HEK293 (cell line): ENCODE data around the gene NTN4.

Experiments
- CTCF ChIA-PET: fragments of 350-600 bp; formaldehyde crosslinking; extraction: SDS; loops from one replicate; lab custom pipeline; 2021; ENCODE audit warnings: antibody characterized with exemption; lab: Yijun Ruan, JAX
- POLR2A ChIA-PET: fragments of 300-600 bp; formaldehyde crosslinking; extraction: SDS; loops from one replicate; lab custom pipeline; 2020; ENCODE audit warnings: antibody characterized with exemption, inconsistent platforms; lab: Yijun Ruan, JAX
- H3K27ac ChIP-seq: fragments of 200-500 bp; sonication (Bioruptor generic); 2 replicates; pipeline ENCODE4 v1.5.1; 2014; ENCODE audit warnings: low read depth, low read length, control low read depth, inconsistent platforms; ENCODE audit errors: extremely low read depth
- H3K36me3 ChIP-seq, 2 experiments: fragments of 200-500 bp in 1 of 2; sonication (Bioruptor generic) in 1 of 2; 1 replicate in 1 of 2; 2 replicates in 1 of 2; pipeline ENCODE4 v1.5.1; 2014 to 2017; ENCODE audit warnings: inconsistent platforms in 2 of 2, low read length in 2 of 2; ENCODE audit not compliant: control insufficient read depth in 2 of 2, insufficient read depth in 1 of 2
- H3K4me1 ChIP-seq: fragments of 200-500 bp; sonication (Bioruptor generic); 2 replicates; pipeline ENCODE4 v1.5.1; 2014; ENCODE audit warnings: mild to moderate bottlenecking, low read length, inconsistent platforms; ENCODE audit not compliant: control insufficient read depth, insufficient read depth
- H3K4me3 ChIP-seq: 2 replicates; pipeline ENCODE4 v1.5.1; 2011; ENCODE audit warnings: low read depth, mild to moderate bottlenecking, control low read depth, low read length, moderate library complexity
- H3K9me3 ChIP-seq: fragments of 200-500 bp; sonication (Bioruptor generic); 2 replicates; pipeline ENCODE4 v1.5.1; 2014; ENCODE audit warnings: low read depth, low read length, inconsistent platforms; ENCODE audit not compliant: control insufficient read depth, insufficient read depth
- HOXA7 ChIP-seq: sonication (generic); formaldehyde crosslinking; IDR thresholded peaks from 2 replicates; pipeline ENCODE4 v1.8.1; 2022; ENCODE audit warnings: missing genetic modification reagents, borderline replicate concordance
- HOXC10 ChIP-seq: sonication (generic); formaldehyde crosslinking; IDR thresholded peaks from 2 replicates; pipeline ENCODE4 v1.8.1; 2023; ENCODE audit warnings: mild to moderate bottlenecking, missing genetic modification reagents
- SALL2 ChIP-seq: fragments of 450-650 bp; formaldehyde crosslinking; IDR thresholded peaks from 2 replicates; pipeline ENCODE4 v1.5.0; 2017; ENCODE audit warnings: missing biosample characterization, mild to moderate bottlenecking, missing genetic modification characterization, borderline replicate concordance
- SCRT2 ChIP-seq: fragments of 450-650 bp; formaldehyde crosslinking; IDR thresholded peaks from 2 replicates; pipeline ENCODE4 v1.5.1; 2016; ENCODE audit warnings: missing biosample characterization, missing genetic modification characterization
- SP2 ChIP-seq: fragments of 450-650 bp; formaldehyde crosslinking; IDR thresholded peaks from 2 replicates; pipeline ENCODE4 v1.5.1; 2016; ENCODE audit warnings: missing biosample characterization, missing genetic modification characterization
- ZBTB44 ChIP-seq: fragments of 450-650 bp; IDR thresholded peaks from 2 replicates; pipeline ENCODE4 v1.5.1; 2018; ENCODE audit warnings: missing biosample characterization, mild to moderate bottlenecking, missing genetic modification characterization
- ZEB2 ChIP-seq: fragments of 450-650 bp; formaldehyde crosslinking; IDR thresholded peaks from 2 replicates; pipeline ENCODE4 v1.5.1; 2016; ENCODE audit warnings: missing biosample characterization, missing genetic modification characterization
- ZFHX2 ChIP-seq: fragments of 450-650 bp; formaldehyde crosslinking; conservative IDR thresholded peaks from 2 replicates; pipeline ENCODE4 v1.5.1; 2016; ENCODE audit warnings: missing biosample characterization, missing genetic modification characterization
- ZFP3 ChIP-seq: fragments of 450-650 bp; formaldehyde crosslinking; IDR thresholded peaks from 2 replicates; pipeline ENCODE4 v1.5.1; 2016; ENCODE audit warnings: low read depth, missing biosample characterization, missing genetic modification characterization
- ZNF169 ChIP-seq: fragments of 450-650 bp; formaldehyde crosslinking; IDR thresholded peaks from 2 replicates; pipeline ENCODE4 v1.5.1; 2016; ENCODE audit warnings: missing biosample characterization, missing genetic modification characterization
- ZNF184 ChIP-seq: fragments of 450-650 bp; IDR thresholded peaks from 2 replicates; pipeline ENCODE4 v1.5.1; 2018; ENCODE audit warnings: missing biosample characterization, mild to moderate bottlenecking, missing genetic modification characterization
- ZNF239 ChIP-seq: fragments of 450-650 bp; formaldehyde crosslinking; IDR thresholded peaks from 2 replicates; pipeline ENCODE4 v1.5.1; 2016; ENCODE audit warnings: missing biosample characterization, missing genetic modification characterization
- ZNF280D ChIP-seq: fragments of 450-650 bp; formaldehyde crosslinking; IDR thresholded peaks from 2 replicates; pipeline ENCODE4 v1.5.1; 2016; ENCODE audit warnings: missing biosample characterization, missing genetic modification characterization
- ZNF292 ChIP-seq: fragments of 450-650 bp; formaldehyde crosslinking; IDR thresholded peaks from 2 replicates; pipeline ENCODE4 v1.5.1; 2016; ENCODE audit warnings: low read depth, missing biosample characterization, missing genetic modification characterization, borderline replicate concordance
- ZNF501 ChIP-seq: fragments of 450-650 bp; formaldehyde crosslinking; IDR thresholded peaks from 2 replicates; pipeline ENCODE4 v1.5.1; 2016; ENCODE audit warnings: missing biosample characterization, missing genetic modification characterization
- ZNF544 ChIP-seq: fragments of 450-650 bp; formaldehyde crosslinking; IDR thresholded peaks from 2 replicates; pipeline ENCODE4 v1.5.0; 2017; ENCODE audit warnings: missing biosample characterization, missing genetic modification characterization
- ZNF548 ChIP-seq: fragments of 450-650 bp; formaldehyde crosslinking; IDR thresholded peaks from 2 replicates; pipeline ENCODE4 v1.5.1; 2016; ENCODE audit warnings: missing biosample characterization, missing genetic modification characterization
- ZNF549 ChIP-seq: fragments of 450-650 bp; IDR thresholded peaks from 2 replicates; pipeline ENCODE4 v1.5.1; 2018; ENCODE audit warnings: missing biosample characterization, missing genetic modification characterization, mild to moderate bottlenecking, inconsistent platforms, moderate library complexity
- ZNF585B ChIP-seq: fragments of 450-650 bp; formaldehyde crosslinking; IDR thresholded peaks from 2 replicates; pipeline ENCODE4 v1.5.1; 2016; ENCODE audit warnings: missing biosample characterization, missing genetic modification characterization
- ZNF639 ChIP-seq: fragments of 450-650 bp; formaldehyde crosslinking; IDR thresholded peaks from 2 replicates; pipeline ENCODE4 v1.5.1; 2016; ENCODE audit warnings: missing biosample characterization, missing genetic modification characterization
- ZNF670 ChIP-seq: fragments of 450-650 bp; formaldehyde crosslinking; IDR thresholded peaks from 2 replicates; pipeline ENCODE4 v1.5.1; 2016; ENCODE audit warnings: missing biosample characterization, missing genetic modification characterization, low read depth
- ZNF677 ChIP-seq: fragments of 450-650 bp; IDR thresholded peaks from 2 replicates; pipeline ENCODE4 v1.5.0; 2018; ENCODE audit warnings: missing biosample characterization, mild to moderate bottlenecking, missing genetic modification characterization, moderate library complexity
- ZNF76 ChIP-seq: fragments of 450-650 bp; formaldehyde crosslinking; IDR thresholded peaks from 2 replicates; pipeline ENCODE4; 2016; ENCODE audit warnings: low read depth, missing biosample characterization, missing genetic modification characterization, borderline replicate concordance
- ZNF830 ChIP-seq: fragments of 450-650 bp; IDR thresholded peaks from 2 replicates; pipeline ENCODE4 v1.5.0; 2018; ENCODE audit warnings: missing biosample characterization, missing genetic modification characterization, low read depth, mild to moderate bottlenecking, moderate library complexity
- ZSCAN16 ChIP-seq: fragments of 450-650 bp; formaldehyde crosslinking; IDR thresholded peaks from 2 replicates; pipeline ENCODE4 v1.5.1; 2016; ENCODE audit warnings: missing biosample characterization, missing genetic modification characterization
- ZSCAN4 ChIP-seq: fragments of 450-650 bp; formaldehyde crosslinking; IDR thresholded peaks from 2 replicates; pipeline ENCODE4 v1.5.1; 2017; ENCODE audit warnings: missing biosample characterization, missing genetic modification characterization

The NTN4 gene

GRCh38 chr12:95720146-95720545 is 70.4 kb downstream of the NTN4 start (continued):
- no peak for TF ChIP-seq ZNF280D (tag by site-specific recombination)
- TF ChIP-seq SALL2 (tag by site-specific recombination): no peak
- TF ChIP-seq ZNF169 (tag by site-specific recombination): no peak
- TF ChIP-seq ZNF76 (tag by site-specific recombination): no peak
- no peak for TF ChIP-seq ZNF501 (tag by site-specific recombination)
- no peak for TF ChIP-seq ZNF239 (tag by site-specific recombination)
- TF ChIP-seq ZNF292 (tag by site-specific recombination): no peak

GRCh38 chr12:95718772-95719171 is 71.8 kb downstream of the NTN4 start:
- TF ChIP-seq ZNF830 (tag by site-specific recombination) (no peak), HOXA7 (no peak), ZSCAN4 (tag by site-specific recombination) (no peak), ZNF585B (tag by site-specific recombination) (no peak), ZNF76 (tag by site-specific recombination) (no peak), ZFHX2 (tag by site-specific recombination) (no peak), SCRT2 (tag by site-specific recombination) (no peak), ZSCAN16 (tag by site-specific recombination) (no peak), ZBTB44 (no peak), HOXC10 (no peak), ZNF549 (no peak), ZNF169 (tag by site-specific recombination) (no peak)
- TF ChIP-seq, all 188 proteins: peak for 0
- POLR2A ChIA-PET: no interaction called here
- Histone ChIP-seq H3K27ac (no peak overlapping the region), H3K9me3 (no peaks in the 10 kb centered on the region), H3K36me3 (no peaks in the 10 kb centered on the region), H3K4me1 (peaks cover 4% of the 10 kb centered on the region; the same call in 1 of the 2 replicates), H3K4me3 (no peak overlapping the region)
- CTCF ChIA-PET: no interaction called here

- ChIA-PET POLR2A (interaction anchor here (0.6 to 0.8 kb wide), 2 partner anchors 25 to 235 kb away, joined by 3 to 5 read pairs; no protein-coding TSS in a partner anchor), CTCF (interaction anchor here (0.5 kb wide), 1 partner anchor 1535 kb away, joined by 3 read pairs; no protein-coding TSS in a partner anchor)
- Histone ChIP-seq H3K36me3 (no peaks in the 10 kb centered on the region), H3K4me3 (no peak overlapping the region), H3K4me1 (peaks cover 4% of the 10 kb centered on the region; the same call in 1 of the 2 replicates), H3K9me3 (no peaks in the 10 kb centered on the region), H3K27ac (no peak overlapping the region)
- TF ChIP-seq ZFP3 (tag by site-specific recombination) (no peak), ZNF544 (tag by site-specific recombination) (no peak), ZNF677 (tag by site-specific recombination) (no peak), ZNF184 (no peak), ZNF548 (tag by site-specific recombination) (no peak), SP2 (tag by site-specific recombination) (no peak), ZNF670 (no peak), ZNF639 (tag by site-specific recombination) (no peak), ZEB2 (no peak), ZNF585B (tag by site-specific recombination) (no peak)
Measured at GRCh38 chr12:95718006-95718431, 72.5 kb downstream of the NTN4 start.
